ENCODE measurements around the gene LDLR. TPM values are rescaled to one million over a fixed set of nuclear protein-coding genes. Genes with fewer than 3 reads are reported as not detected.
"Not testable (repeated sequence)": the region's sequence is repeated elsewhere in the genome, so short reads cannot be mapped to it uniquely, and the experiment has no call there.

LDLR gene
- total RNA-seq, 2 experiments from 2014 or later = 88.3 to 99.1 TPM

- TF ChIP-seq CTCF (conservative IDR thresholded peaks at IDR 0.05; ENCODE audit: low read length) = no peak
- TF ChIP-seq EZH2phosphoT487 (IDR thresholded peaks at IDR 0.05; ENCODE audit: borderline replicate concordance, low read depth, low read length) = no peak
- no peak overlapping the region for H2AFZ ChIP-seq (ENCODE audit: low read length)
- intact Hi-C loops (cut with micrococcal nuclease; ENCODE audit: unreplicated experiment) = no loop called here
Observed at GRCh38 chr19:11138601-11139300, 49.5 kb downstream of the LDLR start.

GRCh38 chr19:11140023-11140538, 50.8 kb downstream of the LDLR start:
- H2AFZ ChIP-seq (ENCODE audit: low read length); DNase-seq (ENCODE audit: low spot score); H3K9me2 ChIP-seq (ENCODE audit: insufficient read depth, low read length); intact Hi-C loops (cut with micrococcal nuclease; ENCODE audit: unreplicated experiment); H4K20me1 ChIP-seq (ENCODE audit: insufficient read depth, low read length); CTCF ChIA-PET (ENCODE audit: unreplicated experiment); H3K4me2 ChIP-seq (ENCODE audit: low read length); BruUV-seq (replicated peaks); H3K4me3 ChIP-seq (ENCODE audit: low read depth, low read length, poor library complexity, severe bottlenecking); H3K27ac ChIP-seq (ENCODE audit: low read depth, low read length, poor library complexity, severe bottlenecking); H3K79me2 ChIP-seq (ENCODE audit: insufficient read depth, low read depth, low read length); H3K9me3 ChIP-seq (ENCODE audit: low read length): not testable (repeated sequence)
- H3K4me1 ChIP-seq (ENCODE audit: insufficient read depth, low read length, poor library complexity, severe bottlenecking) = peaks cover 35% of the 10 kb centered on the region
- H3K36me3 ChIP-seq (ENCODE audit: insufficient read depth, low read length) = peaks cover 13% of the 10 kb centered on the region
- POLR2A ChIA-PET = interaction anchor here (0.7 kb wide), 1 partner anchor 117 kb away, joined by 5 read pairs; no protein-coding TSS in a partner anchor

More at GRCh38 chr19:11138601-11139300, 49.5 kb downstream of the LDLR start:
- H3K4me1 ChIP-seq (ENCODE audit: insufficient read depth, low read length, poor library complexity, severe bottlenecking) = peaks cover 34% of the 10 kb centered on the region
- H3K4me3 ChIP-seq (ENCODE audit: low read depth, low read length, poor library complexity, severe bottlenecking) = no peak overlapping the region
- no peak for DNase-seq (ENCODE audit: low spot score)
- no peak overlapping the region for H3K4me2 ChIP-seq (ENCODE audit: low read length)
- no peaks in the 10 kb centered on the region for H3K9me3 ChIP-seq (ENCODE audit: low read length)
- no peaks in the 10 kb centered on the region for H3K9me2 ChIP-seq (ENCODE audit: insufficient read depth, low read length)
- H3K79me2 ChIP-seq (ENCODE audit: insufficient read depth, low read depth, low read length) = no peaks in the 10 kb centered on the region
- CTCF ChIA-PET (ENCODE audit: unreplicated experiment) = no interaction called here
- BruUV-seq (replicated peaks) = no TSS peak
- no peak overlapping the region for H3K27ac ChIP-seq (ENCODE audit: low read depth, low read length, poor library complexity, severe bottlenecking)
- POLR2A ChIA-PET = no interaction called here
- H3K36me3 ChIP-seq (ENCODE audit: insufficient read depth, low read length) = peaks cover 9% of the 10 kb centered on the region
- H4K20me1 ChIP-seq (ENCODE audit: insufficient read depth, low read length) = no peaks in the 10 kb centered on the region

- TF ChIP-seq EZH2phosphoT487 (IDR thresholded peaks at IDR 0.05; ENCODE audit: borderline replicate concordance, low read depth, low read length) = no peak
- TF ChIP-seq CTCF (conservative IDR thresholded peaks at IDR 0.05; ENCODE audit: low read length) = no peak
- Histone ChIP-seq H3K9me3 (ENCODE audit: low read length) (no peaks in the 10 kb centered on the region), H3K9me2 (ENCODE audit: insufficient read depth, low read length) (no peaks in the 10 kb centered on the region), H3K4me3 (ENCODE audit: low read depth, low read length, poor library complexity, severe bottlenecking) (no peak overlapping the region), H3K79me2 (ENCODE audit: insufficient read depth, low read depth, low read length) (no peaks in the 10 kb centered on the region), H3K4me2 (ENCODE audit: low read length) (no peak overlapping the region), H3K36me3 (ENCODE audit: insufficient read depth, low read length) (peaks cover 22% of the 10 kb centered on the region), H3K4me1 (ENCODE audit: insufficient read depth, low read length, poor library complexity, severe bottlenecking) (peaks cover 35% of the 10 kb centered on the region), H2AFZ (ENCODE audit: low read length) (no peak overlapping the region), H3K27ac (ENCODE audit: low read depth, low read length, poor library complexity, severe bottlenecking) (no peak overlapping the region), H4K20me1 (ENCODE audit: insufficient read depth, low read length) (no peaks in the 10 kb centered on the region; the same call in 1 of the 2 replicates)
- no peak for DNase-seq (ENCODE audit: low spot score)
- BruUV-seq (replicated peaks) = no TSS peak
- ChIA-PET CTCF (ENCODE audit: unreplicated experiment) (no interaction called here), POLR2A (no interaction called here)
- intact Hi-C loops (cut with micrococcal nuclease; ENCODE audit: unreplicated experiment) = no loop called here
Observed at GRCh38 chr19:11140896-11141295, 51.6 kb downstream of the LDLR start.

Data from OCI-LY7 (cell line).